GM19438 (cell line): ENCODE data around the gene PAX6.

ENCODE experiments used
- ATAC-seq: cut with Tn5 transposase; IDR thresholded peaks from one replicate; pipeline ENCODE4 v1.9.1; 2021; ENCODE audit warnings: low read depth; ENCODE audit not compliant: unreplicated experiment

Gene PAX6

DNA sequence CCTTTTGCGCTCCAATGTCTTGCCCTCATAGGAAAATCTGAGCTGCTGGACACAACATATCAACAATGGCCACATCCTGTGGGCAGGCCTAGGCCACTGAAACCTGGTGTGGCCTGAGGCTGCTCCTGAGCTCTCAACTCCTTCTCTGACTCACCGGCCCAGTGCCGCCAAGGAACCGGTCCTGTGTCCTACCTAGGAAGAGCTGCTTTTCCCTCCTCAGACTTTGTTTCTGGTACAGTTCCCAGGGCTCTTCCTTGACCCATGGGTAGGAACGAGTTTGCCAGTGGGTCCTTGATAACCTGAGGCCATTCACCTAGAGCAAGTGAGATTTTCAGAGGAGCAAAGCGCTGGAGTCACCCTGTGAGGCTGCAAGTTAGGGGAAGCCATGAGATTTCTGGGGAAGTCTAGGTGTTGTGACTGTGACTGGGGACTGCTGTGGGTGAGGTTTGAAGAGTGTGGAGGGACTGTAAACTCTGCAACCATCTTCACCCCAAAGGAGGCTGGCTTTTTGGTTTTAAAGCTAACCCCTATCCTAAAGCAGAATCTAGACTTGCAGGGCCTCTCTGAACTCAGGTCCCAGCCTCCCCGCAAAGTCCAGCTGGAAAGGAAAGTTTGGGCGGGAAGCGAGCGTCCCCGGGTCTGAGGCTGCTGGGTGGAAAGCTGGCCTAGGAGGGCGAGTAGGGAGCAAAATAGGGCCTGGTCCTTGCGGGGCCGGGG is 12.0 kb upstream of the PAX6 start:
- no peak for ATAC-seq

DNA sequence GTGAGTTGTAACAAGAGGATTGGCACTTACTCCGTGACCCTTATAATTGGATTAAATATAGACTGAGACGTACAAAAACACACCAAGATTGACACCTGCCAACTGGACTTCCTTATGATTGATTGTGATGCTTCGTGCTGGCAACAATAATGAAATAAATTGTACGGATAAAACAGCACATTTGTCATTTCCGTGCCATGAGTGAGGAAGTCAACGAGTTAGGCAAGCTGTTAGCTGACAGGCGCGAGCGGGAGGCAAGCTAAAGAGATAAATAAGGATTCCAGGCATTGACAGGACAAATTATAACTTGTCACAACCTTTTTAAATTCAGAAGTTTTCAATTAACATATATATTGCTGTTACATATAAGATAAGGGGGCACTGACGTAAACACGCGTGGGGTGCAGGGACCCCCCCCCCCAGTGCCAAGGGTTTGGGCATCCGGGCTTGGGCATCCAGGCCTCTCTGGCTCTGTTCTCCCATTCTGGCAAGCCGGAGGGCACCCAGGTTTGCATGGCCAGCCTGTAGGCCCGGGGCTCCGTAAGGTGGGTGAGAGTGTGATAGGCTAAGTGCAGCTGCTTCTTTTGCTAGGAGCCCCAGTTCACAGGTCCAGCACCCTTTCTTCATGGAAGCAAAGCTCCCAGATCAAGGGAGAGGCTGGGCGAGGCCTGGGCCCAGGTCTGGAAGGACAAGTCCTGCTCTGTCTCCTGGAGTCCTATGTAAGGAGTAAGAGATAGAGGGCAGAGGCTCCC is 11.2 kb upstream of the PAX6 start:
- ATAC-seq: no peak

DNA sequence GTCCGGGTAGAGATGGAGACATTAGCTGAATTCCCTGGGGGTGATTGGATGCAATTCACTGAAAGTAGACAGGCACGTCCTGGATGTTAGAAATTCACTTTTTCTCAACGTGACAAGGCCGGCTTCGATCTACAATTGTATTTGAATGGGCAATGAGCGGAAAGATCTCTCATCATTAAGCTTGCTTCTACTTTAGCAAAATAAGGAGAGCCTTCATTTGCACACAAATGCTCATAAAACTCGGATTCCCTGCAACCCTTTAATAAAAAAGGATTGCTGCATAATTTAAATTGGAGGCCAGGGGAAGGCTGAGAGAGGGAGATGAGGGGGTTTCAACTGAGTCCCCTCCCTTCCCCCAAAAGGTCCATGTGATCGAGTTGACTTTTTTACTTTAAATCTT is 10.6 kb upstream of the PAX6 start:
- ATAC-seq: no peak

DNA sequence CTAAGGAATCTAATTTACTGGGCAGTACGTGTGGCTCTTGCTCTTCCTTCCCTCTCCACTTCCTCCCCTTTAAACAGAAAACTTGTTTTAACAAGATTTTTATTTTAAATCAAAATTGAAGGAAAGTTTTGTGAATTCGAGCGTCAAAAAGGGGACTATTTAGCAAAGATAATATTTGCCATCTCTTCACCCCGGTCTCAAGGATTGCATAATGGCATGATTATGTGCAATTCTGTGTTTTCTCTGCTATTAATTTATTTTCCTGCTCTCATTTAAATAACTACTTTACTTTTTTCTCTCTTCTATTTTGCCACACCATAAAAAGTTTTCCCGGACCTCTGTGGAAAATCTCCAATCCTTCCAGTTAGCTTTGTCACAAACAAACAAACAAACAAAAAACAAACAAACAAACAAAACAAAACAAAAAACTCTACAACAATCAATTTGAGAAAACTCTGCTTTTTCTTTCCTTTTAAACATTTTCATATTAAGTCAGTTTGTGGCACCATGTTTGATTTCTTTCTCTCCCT is 10.2 kb upstream of the PAX6 start:
- no peak for ATAC-seq

DNA sequence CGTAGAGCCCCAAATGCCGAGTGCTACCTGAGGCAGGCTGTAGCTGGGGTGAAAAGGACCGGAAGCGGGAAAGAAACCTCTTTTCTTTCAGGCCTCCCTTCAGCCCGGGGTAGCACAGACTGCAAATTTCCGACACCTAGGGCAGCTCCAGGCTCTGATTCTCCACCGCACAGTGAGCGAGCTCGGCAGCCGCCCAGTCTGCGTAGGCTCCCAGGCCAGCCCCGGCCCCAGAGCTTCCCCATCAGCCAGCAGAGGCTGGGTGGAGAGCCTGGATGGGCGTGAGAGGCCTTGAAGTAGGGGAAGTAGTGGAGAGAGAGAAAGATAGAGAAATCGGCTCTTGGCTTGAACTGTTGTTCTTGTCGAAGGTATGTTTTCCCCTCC is 9.3 kb upstream of the PAX6 start:
- ATAC-seq: no peak

DNA sequence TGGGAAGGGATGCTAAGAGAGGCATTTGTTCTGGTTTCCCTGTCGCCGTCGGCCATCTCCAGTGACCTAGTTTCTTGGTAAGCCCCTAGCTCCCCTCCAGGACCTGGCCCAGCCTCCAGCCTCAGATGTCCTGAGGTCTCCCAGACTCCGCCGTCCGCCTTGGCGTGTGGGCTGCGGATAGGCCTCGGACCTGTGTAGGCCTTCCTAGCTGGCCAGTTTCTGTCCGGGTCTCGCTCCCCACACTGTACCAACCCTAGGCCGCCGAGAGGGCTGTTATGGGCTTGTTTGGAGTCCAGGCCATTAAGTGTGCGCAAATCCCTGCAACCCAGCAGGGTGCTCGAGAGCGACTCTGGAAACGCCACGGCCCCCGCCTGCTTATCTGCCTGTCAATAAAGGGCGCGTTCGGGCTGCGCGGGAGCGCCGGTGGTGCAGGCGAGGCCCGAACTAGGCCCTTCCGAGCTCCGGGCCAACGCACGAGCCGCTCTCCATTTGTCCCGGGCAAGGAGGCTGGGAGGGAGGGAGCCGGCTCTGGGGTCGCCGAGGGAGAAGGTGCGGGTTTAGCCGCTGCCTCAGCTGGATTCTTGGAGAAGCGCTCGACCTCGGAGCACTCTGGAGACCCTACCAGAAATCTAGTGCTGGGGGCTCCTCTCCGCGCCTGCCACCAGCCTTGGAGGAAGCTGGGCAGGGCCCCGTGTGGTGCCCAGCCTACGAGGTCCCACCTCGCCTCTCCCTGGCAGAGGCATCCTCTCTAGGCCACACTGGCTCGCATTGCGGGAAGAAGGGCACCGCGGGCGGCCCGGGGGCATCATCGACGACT is 8.7 kb upstream of the PAX6 start:
- ATAC-seq: no peak

DNA sequence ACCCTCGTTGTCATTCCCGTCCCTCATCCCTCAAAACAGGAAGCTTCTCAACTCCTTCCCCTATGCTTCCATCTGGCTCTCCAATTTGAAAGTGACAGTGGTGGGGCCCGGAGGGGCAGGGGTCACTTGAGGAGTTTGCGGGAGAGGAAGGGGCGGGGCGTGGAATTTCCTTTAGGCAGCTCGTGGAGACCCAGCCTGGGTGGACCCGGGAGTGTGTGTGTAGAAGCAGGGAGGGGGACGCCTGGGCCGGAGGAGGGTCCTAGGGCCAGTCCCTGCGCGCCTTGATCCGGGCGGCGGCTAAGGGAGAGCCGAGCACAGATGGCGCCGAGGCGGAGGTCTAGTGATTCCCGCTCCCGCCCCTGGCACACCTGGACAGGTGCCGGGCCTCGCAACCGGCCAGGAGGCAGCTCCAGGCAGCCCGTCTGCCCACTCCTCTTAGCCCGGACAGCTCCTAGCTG is 7.8 kb upstream of the PAX6 start:
- ATAC-seq: no peak

DNA sequence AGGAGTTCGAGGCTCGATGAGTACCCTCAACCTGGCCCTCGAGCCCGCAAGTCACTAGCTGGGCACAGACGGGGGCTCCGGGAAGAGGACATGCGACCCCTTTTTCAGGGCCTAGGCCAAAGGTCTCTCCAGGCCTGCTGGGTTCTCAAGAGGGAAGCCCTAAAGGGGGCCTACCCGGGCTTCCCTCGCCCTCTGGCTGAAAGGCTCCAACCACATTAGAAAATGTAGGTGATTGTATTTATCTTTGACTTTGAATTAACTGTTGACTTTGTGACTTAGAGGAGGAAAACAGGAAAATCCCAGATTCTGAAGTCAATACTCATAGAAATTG is 7.3 kb upstream of the PAX6 start:
- no peak for ATAC-seq

DNA sequence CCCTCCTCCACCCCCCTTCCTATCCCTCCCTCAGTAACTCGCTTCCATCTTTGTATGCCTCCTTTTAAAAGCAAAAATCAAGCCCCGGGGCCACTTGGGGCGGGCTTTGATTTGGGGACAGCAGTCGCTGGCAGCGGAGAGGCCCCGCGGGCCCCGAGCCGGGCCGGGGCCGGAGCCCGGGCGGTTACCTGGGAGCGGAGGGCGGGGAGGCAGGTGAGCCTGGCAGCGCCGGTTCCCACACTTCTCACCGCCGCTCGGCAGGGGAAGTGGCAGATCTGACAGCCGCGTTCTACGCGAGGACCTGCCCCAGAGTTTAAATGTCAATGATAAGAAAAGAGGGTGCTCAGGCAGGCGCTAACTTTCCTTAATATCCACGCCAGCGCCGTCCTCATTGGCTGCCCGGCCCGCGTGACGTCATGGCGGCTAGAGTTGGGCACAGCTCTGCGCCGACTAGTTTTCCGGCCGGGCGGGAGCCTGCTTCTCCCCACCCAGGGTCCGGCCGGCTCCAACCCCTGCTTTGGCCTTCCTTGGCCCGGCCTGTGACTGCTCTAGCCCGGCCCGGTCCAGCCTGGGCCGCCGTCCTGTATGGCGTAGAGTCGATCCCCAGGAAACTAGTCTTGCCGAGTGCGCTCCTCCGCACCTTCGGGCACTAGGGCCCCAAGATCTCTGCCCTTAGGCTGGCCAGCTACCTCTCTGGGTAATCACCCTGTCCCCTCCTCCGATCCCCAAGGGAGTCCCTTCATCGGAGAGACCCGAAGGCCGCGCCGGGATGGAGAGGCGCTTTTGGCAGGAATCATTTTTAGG is 6.7 kb upstream of the PAX6 start:
- ATAC-seq: no peak

DNA sequence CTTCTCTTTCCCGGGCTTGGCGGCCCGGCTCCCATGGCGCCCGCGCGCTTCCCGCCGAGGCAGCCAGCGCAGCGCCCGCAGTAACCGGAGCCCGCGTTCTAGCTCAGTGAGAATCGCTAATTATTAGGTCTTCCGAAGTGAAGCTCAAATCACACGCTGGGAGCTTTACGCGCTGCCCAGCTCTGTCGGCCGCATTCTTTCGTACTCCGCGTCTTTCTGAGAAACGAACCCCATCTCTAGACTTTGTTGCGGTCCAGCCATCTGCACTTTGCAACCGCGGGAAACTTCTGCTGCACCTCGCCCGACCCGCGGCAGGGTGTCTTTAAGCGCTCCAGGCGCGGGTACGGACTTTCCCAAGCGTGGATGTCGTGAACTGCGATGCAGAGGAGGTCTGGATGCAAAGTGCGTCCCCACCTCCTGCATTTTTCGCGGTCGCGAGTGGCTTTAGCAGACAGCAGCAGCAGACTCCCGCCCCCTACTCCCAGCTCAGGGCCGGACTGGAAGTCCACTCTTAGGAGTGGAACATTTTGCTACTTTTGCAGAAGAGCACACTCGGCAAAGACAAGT is 6.0 kb upstream of the PAX6 start:
- no peak for ATAC-seq

DNA sequence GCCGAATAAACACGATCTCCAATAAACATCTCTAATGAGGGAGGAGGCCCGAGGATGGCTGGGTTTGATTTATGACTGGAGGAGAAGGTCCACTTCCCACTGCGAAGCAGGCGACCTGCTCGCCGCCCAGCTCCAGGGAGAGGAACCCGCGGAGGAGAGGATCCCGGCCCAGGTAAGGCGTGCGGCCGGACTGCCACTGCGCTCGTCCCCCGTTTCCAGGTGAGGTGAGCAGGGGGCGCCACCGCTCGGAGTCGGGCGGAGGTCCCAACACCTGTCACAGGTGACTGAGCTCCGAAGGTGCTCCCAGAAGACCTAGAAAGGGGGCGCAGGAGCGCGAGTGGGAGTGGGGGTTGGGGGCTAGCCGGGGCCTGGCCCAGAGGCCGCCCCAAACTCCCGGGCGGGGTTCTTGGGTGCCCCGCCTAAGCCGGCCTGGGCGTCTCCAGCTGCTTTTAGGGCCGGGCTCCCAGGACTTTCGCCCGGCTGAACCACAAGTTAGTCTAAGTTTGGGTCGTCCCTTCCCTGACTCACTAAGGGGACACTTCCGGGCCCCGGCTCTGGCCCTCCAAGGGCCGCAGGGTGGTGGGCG is 5.4 kb upstream of the PAX6 start:
- ATAC-seq: no peak

DNA sequence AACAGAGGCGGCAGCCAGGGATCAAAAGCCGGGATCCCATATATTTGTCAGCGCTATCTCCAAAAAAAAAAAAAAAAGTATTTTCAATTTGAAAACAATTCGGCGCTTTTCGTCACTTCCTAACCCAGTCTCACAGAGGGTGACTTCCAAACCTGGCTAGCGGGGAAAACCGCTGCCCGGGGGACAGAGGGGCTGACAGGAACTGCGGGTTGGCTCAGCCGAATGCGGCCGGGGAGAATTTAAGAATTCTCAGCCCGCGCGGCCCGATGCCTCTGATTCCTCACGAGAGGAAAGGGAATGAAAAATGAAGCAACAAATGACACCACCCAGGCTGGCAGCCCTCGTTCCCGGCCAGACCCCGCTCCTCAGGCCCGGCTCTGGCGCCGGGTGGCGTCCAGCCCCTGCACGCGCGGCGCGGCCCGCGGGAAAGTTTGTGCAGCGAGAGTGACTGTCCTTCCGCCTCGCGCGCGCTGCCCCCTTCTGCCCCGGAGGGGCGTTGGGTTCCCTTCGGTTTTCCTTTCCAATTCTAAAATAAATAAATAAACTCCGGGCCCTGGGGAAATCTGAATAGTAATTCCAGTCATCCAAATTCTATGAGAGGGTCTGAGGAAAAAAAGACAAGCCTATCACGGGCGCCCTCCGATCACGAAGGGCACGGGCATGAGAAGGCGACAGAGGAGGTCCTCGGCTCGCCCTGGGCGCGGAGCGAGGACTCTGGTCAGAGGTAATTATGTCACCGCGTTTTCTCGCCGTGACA is 4.8 kb upstream of the PAX6 start:
- ATAC-seq: no peak

DNA sequence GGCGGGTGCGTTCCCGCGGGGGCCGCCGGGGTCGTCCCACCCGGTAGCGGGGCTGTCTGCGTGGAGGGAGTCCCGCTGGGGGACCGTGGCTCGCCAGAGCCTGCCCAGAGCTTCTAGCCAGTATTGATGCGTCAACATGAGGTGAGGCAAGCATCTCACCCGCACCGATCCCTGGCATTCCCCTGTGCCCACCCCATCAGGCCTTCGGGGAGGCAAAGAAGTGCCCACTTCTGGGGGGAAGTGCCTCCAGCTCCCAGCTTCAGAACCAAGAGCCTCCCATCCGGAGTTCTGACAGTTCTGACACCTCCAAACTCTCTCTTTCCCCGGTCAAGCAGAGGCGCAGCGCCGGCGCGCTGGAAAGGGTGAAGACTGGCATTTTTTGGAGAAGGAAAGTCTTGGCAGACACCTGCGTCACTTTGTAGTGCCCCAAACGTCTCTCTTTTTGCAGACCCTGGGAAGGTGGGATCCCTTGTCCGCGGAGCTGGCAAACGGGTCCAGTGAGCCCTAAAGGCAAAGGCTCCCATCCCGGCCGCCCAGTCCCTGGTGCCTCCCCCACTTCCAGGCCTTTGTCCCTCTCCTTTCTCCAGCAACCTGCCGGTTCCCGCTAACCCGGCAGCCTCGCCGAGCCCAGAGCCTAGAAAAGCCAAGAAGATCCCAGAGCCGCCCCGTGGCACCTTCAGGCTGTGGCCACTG is 3.2 kb upstream of the PAX6 start:
- ATAC-seq: no peak

DNA sequence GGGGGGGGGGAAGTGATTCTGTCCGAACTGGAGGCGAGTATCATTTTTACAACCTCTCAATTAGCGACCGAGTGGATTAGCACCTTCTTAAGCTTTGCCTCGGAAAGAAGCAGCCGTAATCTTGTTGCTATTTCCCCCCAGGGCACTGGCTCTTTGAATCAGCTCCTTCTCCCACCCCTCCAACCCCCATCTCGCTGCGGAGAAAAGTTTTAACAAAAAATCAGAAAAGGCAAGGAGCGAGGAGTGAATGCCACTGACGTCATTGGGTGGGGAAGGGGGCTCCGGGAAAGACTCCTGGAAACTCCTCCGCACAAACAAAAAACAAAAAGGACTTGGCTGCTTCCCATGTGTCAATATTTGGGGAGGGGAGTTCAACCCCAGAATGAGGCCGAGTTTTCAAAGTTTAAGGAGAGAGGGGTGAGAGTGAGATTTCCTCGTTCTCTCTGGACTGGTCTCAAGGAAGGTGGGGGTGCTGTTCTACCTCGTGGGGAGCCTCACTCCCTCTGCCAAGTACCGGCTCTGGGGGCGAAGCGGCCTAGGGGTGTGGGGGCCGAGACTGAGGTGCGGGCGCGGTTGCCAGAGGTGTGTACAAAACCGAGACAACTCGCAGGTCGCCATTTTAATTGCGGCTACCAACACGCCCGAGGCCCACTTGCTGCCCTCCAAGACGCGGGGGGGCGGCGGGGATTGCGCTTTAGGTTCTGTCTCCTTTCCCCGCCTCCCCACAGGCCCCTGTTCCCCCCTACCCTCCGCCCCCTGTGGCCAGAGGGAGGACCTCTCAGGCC is 2.5 kb upstream of the PAX6 start:
- no peak for ATAC-seq

DNA sequence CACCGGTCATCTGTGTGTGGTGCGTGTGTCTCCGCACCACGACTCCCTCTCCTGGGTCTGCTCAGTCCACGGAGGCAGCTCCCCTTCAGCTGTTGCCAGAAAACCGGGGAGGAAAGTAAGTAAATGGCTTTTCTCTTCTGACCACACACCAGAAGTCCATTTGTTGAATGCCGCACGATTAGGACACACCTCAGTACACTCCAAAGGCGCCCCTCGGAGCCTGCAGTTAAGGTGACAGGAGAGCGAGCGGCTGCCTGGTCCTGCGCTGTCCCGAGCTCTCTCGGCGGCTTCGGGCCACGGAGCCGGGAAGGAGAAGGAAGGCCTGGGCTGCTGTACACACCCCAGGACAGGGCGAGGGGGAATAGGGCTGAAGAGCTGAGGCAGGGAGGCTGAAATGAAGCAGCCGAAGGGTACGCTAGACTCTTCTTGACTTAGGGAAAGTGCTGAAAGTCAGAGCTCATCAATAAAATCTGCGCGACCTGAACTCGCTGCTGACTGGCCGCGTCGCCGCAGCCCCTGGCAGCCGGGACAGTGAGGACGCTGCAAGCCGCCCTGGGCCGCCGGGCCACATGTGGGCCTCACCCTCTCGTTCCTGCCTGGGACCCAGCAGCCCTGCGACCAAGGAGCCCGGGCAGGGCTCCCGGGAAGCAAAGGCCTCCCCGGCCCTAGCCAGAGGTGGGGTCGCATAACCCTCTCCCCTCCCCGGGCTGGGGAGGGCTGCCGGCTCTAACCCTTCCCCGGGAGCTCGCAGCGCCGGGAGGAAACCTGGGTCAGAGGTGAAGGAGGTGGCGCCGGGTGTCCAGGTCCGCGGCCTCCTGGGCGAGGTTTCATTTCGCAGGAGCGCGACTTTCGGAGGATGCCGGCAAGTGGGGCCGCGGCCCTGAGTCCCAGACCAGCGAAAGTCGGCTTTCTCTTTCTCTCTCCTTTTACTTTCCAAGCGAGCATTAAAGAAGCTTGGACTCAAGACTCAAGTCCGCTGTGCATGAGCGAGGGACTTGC is 1.6 kb upstream of the PAX6 start:
- no peak for ATAC-seq
